HFFc6 (cell line): ENCODE results near the gene IGFN1. TPM values are rescaled to one million over a fixed set of nuclear protein-coding genes. Genes with fewer than 3 reads are reported as not detected.

Experiments
- DNase-seq: peaks from one replicate; pipeline ENCODE4 v3.0.0-alpha.2; 2018
- H3K27ac Mint-ChIP-seq: 2 replicates; pipeline ENCODE4 v1.8.0; 2020; ENCODE audit warnings: mild to moderate bottlenecking, mixed read lengths
- H3K27me3 Mint-ChIP-seq: 2 replicates; pipeline ENCODE4 v1.8.0; 2021; ENCODE audit warnings: mild to moderate bottlenecking, moderate library complexity, mixed read lengths; ENCODE audit not compliant: insufficient read depth
- H3K36me3 Mint-ChIP-seq: 2 replicates; pipeline ENCODE4 v1.8.0; 2021; ENCODE audit warnings: low read depth, mixed read lengths
- H3K4me1 Mint-ChIP-seq: 2 replicates; pipeline ENCODE4 v1.8.0; 2020; ENCODE audit warnings: low read depth, mixed read lengths
- H3K4me3 Mint-ChIP-seq: 2 replicates; pipeline ENCODE4 v1.8.0; 2020; ENCODE audit warnings: mild to moderate bottlenecking, moderate library complexity, mixed read lengths
- H3K9me3 Mint-ChIP-seq: 2 replicates; pipeline ENCODE4 v1.8.0; 2020; ENCODE audit warnings: mild to moderate bottlenecking, mixed read lengths
- CTCF ChIP-seq: fragments of 200-600 bp; sonication (generic); IDR thresholded peaks from 2 replicates; pipeline ENCODE4 v1.5.0; 2021; ENCODE audit warnings: antibody characterized with exemption, mild to moderate bottlenecking
- total RNA-seq, 6 experiments: library from RNA; stranded (reverse); fragmentation: NEBNext Ultra II Directional; extraction: Animal tissue kit (Norgen Biotek cat#: 25700); gene quantifications; 2 replicates in 1 of 6; 3 replicates in 5 of 6; pipeline ENCODE4 v1.2.3, GENCODE V29; 2021

Gene IGFN1
- total RNA-seq, 6 experiments from 2014 or later: not detected

GRCh38 chr1:201224666-201225370 lies 34.2 kb downstream of the IGFN1 start:
- no peak for TF ChIP-seq CTCF
- no peak for DNase-seq
- H3K27ac Mint-ChIP-seq: no peak overlapping the region
- no peaks in the 10 kb centered on the region for H3K9me3 Mint-ChIP-seq
- no peak overlapping the region for H3K4me3 Mint-ChIP-seq
- H3K4me1 Mint-ChIP-seq: peaks cover 8% of the 10 kb centered on the region
- peaks cover 22% of the 10 kb centered on the region for H3K27me3 Mint-ChIP-seq
- no peaks in the 10 kb centered on the region for H3K36me3 Mint-ChIP-seq

- peaks cover 23% of the 10 kb centered on the region for H3K27me3 Mint-ChIP-seq
- no peak for DNase-seq
- no peak overlapping the region for H3K27ac Mint-ChIP-seq
- H3K36me3 Mint-ChIP-seq: no peaks in the 10 kb centered on the region
- H3K4me3 Mint-ChIP-seq: no peak overlapping the region
- no peak for TF ChIP-seq CTCF
- H3K4me1 Mint-ChIP-seq: peaks cover 18% of the 10 kb centered on the region
- no peaks in the 10 kb centered on the region for H3K9me3 Mint-ChIP-seq
Measured at GRCh38 chr1:201226178-201226514, 35.5 kb downstream of the IGFN1 start.

GRCh38 chr1:201226859-201227488 lies 36.4 kb downstream of the IGFN1 start:
- Mint-ChIP-seq H3K9me3 (peaks cover 6% of the 10 kb centered on the region; the same call in 1 of the 2 replicates), H3K27ac (no peak overlapping the region), H3K27me3 (peaks cover 23% of the 10 kb centered on the region), H3K36me3 (no peaks in the 10 kb centered on the region), H3K4me1 (peaks cover 18% of the 10 kb centered on the region), H3K4me3 (no peak overlapping the region)
- TF ChIP-seq CTCF: no peak
- no peak for DNase-seq

GRCh38 chr1:201228011-201228983 lies 37.7 kb downstream of the IGFN1 start:
- Mint-ChIP-seq H3K9me3 (peaks cover 11% of the 10 kb centered on the region), H3K27me3 (peaks cover 24% of the 10 kb centered on the region), H3K4me1 (peaks cover 18% of the 10 kb centered on the region), H3K4me3 (no peak overlapping the region), H3K36me3 (peaks cover 4% of the 10 kb centered on the region; the same call in 1 of the 2 replicates), H3K27ac (no peak overlapping the region)
- no peak for DNase-seq
- TF ChIP-seq CTCF: no peak

- no peak for DNase-seq
- peaks cover 25% of the 10 kb centered on the region for H3K27me3 Mint-ChIP-seq
- no peak overlapping the region for H3K27ac Mint-ChIP-seq
- no peak for TF ChIP-seq CTCF
- no peak overlapping the region for H3K4me3 Mint-ChIP-seq
- peaks cover 4% of the 10 kb centered on the region; the same call in 1 of the 2 replicates for H3K36me3 Mint-ChIP-seq
- peaks cover 11% of the 10 kb centered on the region for H3K9me3 Mint-ChIP-seq
- peaks cover 18% of the 10 kb centered on the region for H3K4me1 Mint-ChIP-seq
Measured at GRCh38 chr1:201229095-201229494, 38.5 kb downstream of the IGFN1 start.
